HG02970 (cell line): Measurements from ENCODE around the gene RREB1.
A peak's percentile ranks its signal among the peaks of the same experiment; 100 is the strongest.

ENCODE experiments used
- ATAC-seq: cut with Tn5 transposase; IDR thresholded peaks from one replicate; pipeline ENCODE4 v1.9.1; 2021; ENCODE audit warnings: mild to moderate bottlenecking, moderate library complexity, moderate number of reproducible peaks; ENCODE audit not compliant: unreplicated experiment, low FRiP score

Gene RREB1

DNA sequence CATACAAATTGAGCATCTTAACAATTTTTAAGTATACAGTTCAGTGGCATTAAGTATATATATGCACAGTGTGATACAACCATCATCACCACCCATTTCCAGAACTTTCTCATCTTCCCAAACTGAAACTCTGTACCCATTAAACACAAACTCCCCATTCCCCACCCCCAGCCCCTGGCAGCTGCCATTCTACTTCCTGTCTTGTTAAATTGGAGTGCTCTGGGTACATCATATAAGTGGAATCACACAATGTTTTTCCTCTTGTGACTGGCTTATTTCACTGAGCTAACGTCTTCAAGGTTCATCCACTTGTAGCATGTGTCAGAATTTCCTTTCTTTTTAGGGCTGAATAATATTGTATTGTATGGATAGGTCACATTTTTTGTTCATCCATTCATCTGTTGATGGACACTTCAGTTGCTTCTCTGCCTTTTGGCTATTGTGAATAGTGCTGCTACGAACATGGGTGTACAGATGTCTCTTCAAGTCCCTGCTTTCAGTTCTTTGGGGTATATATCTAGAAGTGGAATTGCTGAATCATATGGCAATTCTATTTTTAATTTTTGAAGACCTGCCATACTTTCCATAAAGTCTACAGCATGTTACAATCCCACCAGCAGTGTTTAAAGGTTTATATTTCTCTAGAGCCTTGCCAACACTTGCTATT, 19.6 kb upstream of the RREB1 start:
- no peak for ATAC-seq

DNA sequence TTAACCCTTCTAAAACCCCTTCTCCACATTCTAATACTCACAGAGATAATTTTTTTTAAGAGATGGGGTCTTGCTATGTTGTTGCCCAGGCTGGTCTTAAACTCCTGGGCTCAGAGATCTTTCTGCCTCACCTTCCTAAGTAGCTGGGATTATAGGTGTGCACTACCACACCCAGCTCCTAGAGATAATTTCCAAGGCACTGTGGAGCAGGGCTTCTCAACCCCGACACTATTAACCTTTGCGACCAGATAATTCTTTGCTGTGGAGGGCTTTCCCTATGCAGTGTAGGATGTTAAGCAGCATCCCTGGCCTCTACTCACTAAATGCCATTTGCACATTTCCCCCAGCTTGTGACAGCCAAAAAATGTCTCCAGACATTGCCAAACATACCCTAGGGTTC, 8.8 kb upstream of the RREB1 start:
- ATAC-seq: no peak

GRCh38 chr6:7100072-7100752, 7.5 kb upstream of the RREB1 start:
- no peak for ATAC-seq

DNA sequence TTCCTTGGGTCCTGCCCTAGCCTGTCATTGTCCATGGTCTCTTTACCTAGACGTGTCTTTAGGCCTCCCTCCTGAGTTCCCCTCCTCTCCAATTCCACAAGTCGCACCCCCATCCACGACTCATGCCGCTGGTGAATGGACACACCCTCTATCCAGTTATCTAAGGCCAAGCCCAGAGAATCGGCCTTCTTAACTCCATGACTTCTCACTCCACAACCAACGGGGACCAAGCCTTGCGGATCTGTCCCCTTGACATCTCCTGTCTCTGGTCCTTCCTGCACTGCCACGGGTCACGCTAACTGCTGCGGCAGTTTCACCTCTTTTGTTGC, 7.0 kb upstream of the RREB1 start:
- ATAC-seq: no peak

- ATAC-seq: no peak
Measured at GRCh38 chr6:7101290-7101689, 6.5 kb upstream of the RREB1 start.

- no peak for ATAC-seq
Measured at GRCh38 chr6:7104752-7105151, 3.0 kb upstream of the RREB1 start.

- ATAC-seq: no peak
Measured at GRCh38 chr6:7106215-7106751, 1.5 kb upstream of the RREB1 start.

- peak; percentile 21 for ATAC-seq
Measured at GRCh38 chr6:7106752-7107577, 796 bp upstream of the RREB1 start.

DNA sequence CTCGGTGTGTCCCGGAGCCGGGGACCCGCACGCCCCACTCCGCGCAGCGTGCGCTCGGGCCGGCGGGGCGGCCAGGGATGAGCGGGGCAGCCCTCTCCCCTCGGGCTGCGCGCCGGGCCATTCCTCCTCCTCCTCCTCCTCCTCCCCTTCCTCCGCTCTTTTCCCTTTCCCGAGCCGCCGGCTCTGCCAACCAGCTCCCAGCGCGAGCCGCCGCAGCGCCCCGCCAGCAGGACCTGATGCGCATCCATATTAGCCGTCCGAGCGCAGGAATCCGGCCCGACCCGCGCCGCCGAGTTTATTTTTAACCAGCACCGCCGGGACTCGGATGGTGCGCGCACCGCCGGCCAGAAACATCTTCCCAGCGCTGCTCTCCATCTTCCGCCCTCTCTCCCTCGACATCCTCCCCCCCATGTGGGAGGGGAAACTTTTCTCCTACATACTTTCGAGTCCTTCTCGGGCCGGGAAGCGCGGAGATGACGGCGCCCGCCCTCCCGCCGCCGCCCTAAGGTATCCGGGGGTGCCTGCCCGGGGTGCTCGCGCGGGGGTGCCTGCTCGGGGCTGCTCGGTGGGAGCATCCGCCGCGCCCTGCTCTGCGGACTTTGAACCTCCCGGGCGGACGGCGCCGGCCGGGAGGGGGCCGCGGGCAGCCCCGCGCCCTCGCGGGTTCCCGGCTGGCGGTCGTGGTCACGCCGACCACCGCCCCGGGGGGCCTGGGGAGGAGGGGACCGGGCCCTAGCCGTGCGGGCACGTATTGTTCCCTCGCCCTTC, 619 bp downstream of the RREB1 start:
- no peak for ATAC-seq

GRCh38 chr6:7108964-7109836, 1.4 kb downstream of the RREB1 start:
- ATAC-seq: no peak

DNA sequence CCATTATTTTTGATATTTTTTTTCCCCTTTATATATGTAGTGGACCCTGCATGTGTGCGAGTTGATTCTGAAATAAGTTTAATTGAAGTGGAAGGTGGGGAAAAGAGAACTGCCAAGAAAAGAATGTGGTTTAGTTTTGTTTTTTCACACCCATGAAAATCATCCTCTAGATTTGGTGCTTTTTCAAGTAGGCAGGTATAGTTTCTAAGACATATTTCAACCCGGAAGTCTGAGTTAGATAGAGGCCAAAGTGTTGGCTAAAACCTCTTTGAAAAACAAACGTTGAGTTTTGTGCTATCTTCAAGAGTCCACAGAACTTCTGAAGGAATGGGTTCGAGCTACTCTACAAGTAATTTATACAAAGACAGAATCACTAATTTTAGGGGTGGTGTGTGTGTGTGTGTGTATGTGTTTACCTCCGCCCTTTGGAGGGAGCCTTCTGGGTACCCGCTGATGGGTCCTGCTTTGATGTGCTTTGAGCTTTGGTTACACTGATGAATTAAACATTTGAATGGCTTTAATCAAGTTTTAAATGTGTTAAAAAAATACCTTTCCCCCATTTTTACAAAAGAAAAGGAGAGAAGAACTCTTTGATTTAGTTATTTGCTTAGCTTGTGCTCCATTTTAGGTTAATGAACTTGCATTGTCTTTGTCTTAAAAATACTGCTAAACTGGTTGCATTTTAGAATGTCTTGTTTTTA, 2.5 kb downstream of the RREB1 start:
- ATAC-seq: no peak

GRCh38 chr6:7111095-7111690, 3.4 kb downstream of the RREB1 start:
- ATAC-seq: no peak

- ATAC-seq: no peak
Measured at GRCh38 chr6:7112171-7112570, 4.4 kb downstream of the RREB1 start.

GRCh38 chr6:7112741-7113313, 5.1 kb downstream of the RREB1 start:
- ATAC-seq: no peak

- ATAC-seq: no peak
Measured at GRCh38 chr6:7114744-7115458, 7.1 kb downstream of the RREB1 start.

GRCh38 chr6:7115543-7116231, 7.9 kb downstream of the RREB1 start:
- no peak for ATAC-seq

- no peak for ATAC-seq
Measured at GRCh38 chr6:7119272-7119801, 11.6 kb downstream of the RREB1 start.
